ENCODE results near the gene COL20A1. TPM values are rescaled to one million over a fixed set of nuclear protein-coding genes. Genes with fewer than 3 reads are reported as not detected.

Gene COL20A1
- total RNA-seq, 4 donors from 2014 or later, result 0.20 to 0.44 TPM; not detected in 2

DNA sequence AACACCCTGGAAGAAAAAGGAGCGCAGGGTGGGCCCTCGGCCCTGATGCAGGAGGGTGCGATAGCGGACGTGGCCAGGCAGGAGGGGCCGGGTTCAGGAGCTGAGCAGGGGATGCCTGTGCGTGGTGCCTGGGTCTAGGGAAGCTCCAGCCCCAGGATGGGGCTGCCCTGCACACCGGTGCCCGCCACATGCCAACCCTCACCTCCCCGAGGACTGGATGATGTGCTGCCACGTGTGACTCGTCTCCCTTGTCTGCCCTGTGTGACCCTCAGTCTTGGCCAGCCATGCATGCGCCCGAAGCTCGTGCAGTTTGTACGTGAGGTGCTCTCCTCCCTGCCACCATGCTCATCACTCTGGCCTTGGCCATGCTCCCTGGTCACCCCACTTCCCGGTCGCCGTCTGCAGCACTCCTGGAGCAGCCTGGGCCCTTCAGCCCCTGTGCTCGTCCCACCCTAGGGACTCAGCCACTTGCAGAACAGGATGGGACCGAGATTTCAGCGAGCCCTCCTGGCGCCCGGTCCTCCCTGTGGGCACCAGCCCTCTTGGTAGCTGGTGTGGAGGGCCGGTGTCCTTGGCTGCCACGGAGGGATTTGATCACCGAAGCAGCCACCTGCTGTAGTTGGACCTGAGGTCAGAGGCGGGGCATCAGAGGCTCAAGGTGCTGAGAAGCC, 4.3 kb upstream of the COL20A1 start:
- Histone ChIP-seq H3K4me1 (peaks cover 0 to 13% (median 0%) of the 10 kb centered on the region in 4 donors), H3K9me3 (no peaks in the 10 kb centered on the region), H3K27me3 (peaks cover 0 to 10% of the 10 kb centered on the region in 2 donors), H3K27ac (no peak overlapping the region), H3K4me3 (no peak overlapping the region), H3K36me3 (peaks cover 0 to 64% (median 0%) of the 10 kb centered on the region in 3 donors)
- 85 to 87% methylated on average over 17 to 27 of the region's 28 CpGs for WGBS, 2 donors
- TF ChIP-seq, protein P1, sequence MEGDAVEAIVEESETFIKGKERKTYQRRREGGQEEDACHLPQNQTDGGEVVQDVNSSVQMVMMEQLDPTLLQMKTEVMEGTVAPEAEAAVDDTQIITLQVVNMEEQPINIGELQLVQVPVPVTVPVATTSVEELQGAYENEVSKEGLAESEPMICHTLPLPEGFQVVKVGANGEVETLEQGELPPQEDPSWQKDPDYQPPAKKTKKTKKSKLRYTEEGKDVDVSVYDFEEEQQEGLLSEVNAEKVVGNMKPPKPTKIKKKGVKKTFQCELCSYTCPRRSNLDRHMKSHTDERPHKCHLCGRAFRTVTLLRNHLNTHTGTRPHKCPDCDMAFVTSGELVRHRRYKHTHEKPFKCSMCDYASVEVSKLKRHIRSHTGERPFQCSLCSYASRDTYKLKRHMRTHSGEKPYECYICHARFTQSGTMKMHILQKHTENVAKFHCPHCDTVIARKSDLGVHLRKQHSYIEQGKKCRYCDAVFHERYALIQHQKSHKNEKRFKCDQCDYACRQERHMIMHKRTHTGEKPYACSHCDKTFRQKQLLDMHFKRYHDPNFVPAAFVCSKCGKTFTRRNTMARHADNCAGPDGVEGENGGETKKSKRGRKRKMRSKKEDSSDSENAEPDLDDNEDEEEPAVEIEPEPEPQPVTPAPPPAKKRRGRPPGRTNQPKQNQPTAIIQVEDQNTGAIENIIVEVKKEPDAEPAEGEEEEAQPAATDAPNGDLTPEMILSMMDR (IDR thresholded peaks at IDR 0.05), result no peak
- TF ChIP-seq EP300 (IDR thresholded peaks at IDR 0.05) (no peak), POLR2A (IDR thresholded peaks at IDR 0.05) (no peak)
- DNase-seq (ENCODE audit: low spot score in 2 of 2), result no peak

DNA sequence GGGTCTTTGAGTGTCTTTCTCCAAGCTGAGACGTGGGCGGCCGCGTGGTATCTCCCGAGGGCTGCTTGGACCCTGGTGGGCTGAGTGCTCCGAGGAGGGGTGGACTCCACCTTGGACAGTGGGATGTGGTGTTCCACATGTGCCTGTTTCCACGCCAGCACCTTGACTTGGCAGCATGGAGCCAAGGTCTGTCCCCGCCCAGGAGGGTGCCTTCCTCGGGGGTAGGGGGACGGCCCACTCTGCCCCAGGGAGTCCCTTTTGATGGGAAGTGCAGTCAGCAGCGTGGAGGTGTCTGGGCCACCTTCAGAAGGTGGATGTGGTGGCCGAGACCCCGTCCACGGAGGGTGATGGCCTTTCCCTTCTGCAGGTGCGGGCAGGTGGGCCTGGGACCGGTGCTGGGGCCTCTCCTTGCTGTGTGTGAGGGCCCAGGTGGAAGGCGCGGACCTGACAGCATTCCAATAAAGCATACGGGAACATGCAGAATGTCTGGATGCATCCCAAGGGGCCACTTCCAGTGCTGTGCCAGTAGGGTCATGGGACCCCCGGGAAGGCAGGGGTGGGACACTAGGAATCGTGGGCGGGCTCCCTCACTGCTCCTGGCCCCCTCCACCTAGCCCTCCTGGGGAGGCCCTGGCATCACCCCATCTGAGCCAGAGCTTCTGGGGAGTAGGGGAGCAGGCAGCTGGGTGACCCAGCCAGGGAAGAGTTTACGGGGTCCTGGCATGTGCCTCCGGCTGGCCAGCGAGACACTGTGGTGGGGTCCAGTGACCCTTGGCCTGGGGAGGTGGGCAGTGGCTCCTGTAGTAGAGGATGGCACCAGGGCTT, 3.5 kb upstream of the COL20A1 start:
- Histone ChIP-seq H3K9me3 (no peaks in the 10 kb centered on the region), H3K4me3 (no peak overlapping the region), H3K27ac (no peak overlapping the region), H3K36me3 (peaks cover 0 to 56% (median 0%) of the 10 kb centered on the region in 3 donors), H3K27me3 (peaks cover 0 to 15% of the 10 kb centered on the region in 2 donors), H3K4me1 (peaks cover 0 to 13% (median 0%) of the 10 kb centered on the region in 4 donors)
- WGBS, 2 donors, result 76 to 87% methylated on average over 8 to 20 of the region's 25 CpGs
- TF ChIP-seq EP300 (IDR thresholded peaks at IDR 0.05) (no peak), POLR2A (IDR thresholded peaks at IDR 0.05) (no peak)
- TF ChIP-seq, protein P1 (IDR thresholded peaks at IDR 0.05), result no peak
- DNase-seq (ENCODE audit: low spot score in 2 of 2), result no peak

DNA sequence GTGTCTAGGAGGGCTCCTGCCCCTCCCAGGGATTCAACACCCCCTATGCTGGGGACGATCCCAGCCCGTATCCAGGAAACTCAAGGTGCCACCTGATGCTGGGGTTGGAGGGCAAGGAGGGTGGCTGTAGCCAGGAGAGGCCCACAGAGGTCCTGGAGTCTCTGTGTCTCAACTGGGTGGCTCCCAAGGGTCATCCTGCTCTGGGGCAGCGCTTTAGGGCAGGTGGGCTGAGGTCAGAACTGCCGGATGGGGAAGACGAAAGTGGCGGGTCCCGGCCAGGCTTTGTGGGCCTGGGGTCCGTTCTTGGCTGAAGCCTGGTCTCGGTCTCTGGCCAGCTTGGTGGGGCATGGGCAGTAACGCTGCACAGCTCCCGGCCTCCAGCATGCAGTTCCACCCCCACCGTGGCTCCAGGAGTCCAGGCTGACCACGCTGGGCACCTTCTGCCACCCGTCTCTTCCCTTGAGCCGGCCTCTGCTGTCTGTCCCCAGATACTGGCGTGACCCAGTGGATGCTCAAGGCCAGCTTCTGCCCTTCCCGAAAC, 2.8 kb upstream of the COL20A1 start:
- peaks cover 0 to 49% (median 0%) of the 10 kb centered on the region in 3 donors for H3K36me3 ChIP-seq
- no peak for DNase-seq (ENCODE audit: low spot score in 2 of 2)
- H3K27me3 ChIP-seq, result peaks cover 0 to 21% of the 10 kb centered on the region in 2 donors
- peaks cover 0 to 13% (median 0%) of the 10 kb centered on the region in 4 donors for H3K4me1 ChIP-seq
- 42 to 71% methylated on average over 10 to 16 of the region's 17 CpGs for WGBS, 2 donors
- no peak overlapping the region for H3K4me3 ChIP-seq
- no peak for TF ChIP-seq POLR2A (IDR thresholded peaks at IDR 0.05)
- no peak for TF ChIP-seq EP300 (IDR thresholded peaks at IDR 0.05)
- TF ChIP-seq, protein P1 (IDR thresholded peaks at IDR 0.05), result no peak
- H3K9me3 ChIP-seq, result no peaks in the 10 kb centered on the region
- no peak overlapping the region for H3K27ac ChIP-seq

DNA sequence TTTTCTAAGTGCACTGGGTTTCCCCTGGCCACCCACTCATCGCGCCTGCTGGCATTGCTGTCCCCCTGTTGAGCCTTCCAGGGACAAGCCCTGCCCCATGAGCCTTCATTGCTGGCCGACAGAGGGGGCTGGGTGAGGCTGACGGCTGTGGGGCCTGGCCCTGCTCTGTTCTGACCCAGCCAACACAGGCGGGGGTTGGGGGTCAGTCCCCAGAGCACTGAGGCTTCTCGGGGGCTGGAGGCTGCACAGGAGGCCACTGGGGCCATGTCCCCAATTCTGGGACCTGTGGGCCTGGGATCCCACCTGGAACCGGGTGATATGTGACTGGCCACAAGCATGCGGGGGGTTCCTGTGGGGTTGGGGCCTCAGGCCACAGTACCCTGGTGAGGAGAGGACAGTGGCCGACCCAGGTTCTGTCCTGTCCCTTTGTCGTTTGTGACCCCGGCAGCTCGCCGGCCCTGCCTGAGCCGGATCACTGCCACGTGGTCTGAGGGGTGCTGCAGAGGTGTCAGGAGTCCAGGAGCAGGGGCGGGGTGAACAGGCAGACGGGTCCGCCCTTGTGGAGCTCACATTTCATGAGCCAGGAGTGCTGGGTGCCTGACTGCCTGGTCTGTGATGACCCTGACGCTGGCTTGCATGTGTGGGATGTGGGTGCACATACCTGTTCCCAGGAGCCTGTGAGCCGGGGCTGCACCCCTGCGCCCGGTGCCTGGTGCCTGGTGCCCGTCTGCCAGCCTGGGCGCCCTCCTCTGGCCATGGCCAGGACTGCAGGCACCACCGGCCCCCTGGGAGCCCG, 2.1 kb upstream of the COL20A1 start:
- TF ChIP-seq POLR2A (IDR thresholded peaks at IDR 0.05), result no peak
- TF ChIP-seq, protein P1 (IDR thresholded peaks at IDR 0.05), result peak; percentile 58 to 72 (median 64)
- DNase-seq (ENCODE audit: low spot score in 2 of 2), result no peak
- H3K4me1 ChIP-seq, result peaks cover 0 to 13% (median 0%) of the 10 kb centered on the region in 4 donors
- peaks cover 0 to 28% of the 10 kb centered on the region in 2 donors for H3K27me3 ChIP-seq
- H3K27ac ChIP-seq, result no peak overlapping the region
- peaks cover 0 to 42% (median 0%) of the 10 kb centered on the region in 3 donors for H3K36me3 ChIP-seq
- no peaks in the 10 kb centered on the region for H3K9me3 ChIP-seq
- WGBS, 2 donors, result 21 to 31% methylated on average over 13 to 18 of the region's 26 CpGs
- H3K4me3 ChIP-seq, result no peak overlapping the region

All from tibial nerve (tissue), 4 donors.